AG04449 (cell line): Measurements from ENCODE around the gene KIAA0825.

Source experiments
- CTCF ChIA-PET: fragments of 350-600 bp; formaldehyde crosslinking; extraction: SDS; loops from one replicate; lab custom pipeline; 2021; ENCODE audit warnings: antibody characterized with exemption; lab: Yijun Ruan, JAX
- POLR2A ChIA-PET: fragments of 400-600, 350-600 bp; formaldehyde crosslinking; extraction: SDS; loops from one replicate; lab custom pipeline; 2020; ENCODE audit warnings: antibody characterized with exemption, inconsistent platforms; lab: Yijun Ruan, JAX
- DNase-seq: peaks from one replicate; pipeline ENCODE4 v3.0.0-alpha.2; 2010; ENCODE audit warnings: low read depth, low spot score
- H3K4me3 ChIP-seq: 2 replicates; pipeline ENCODE4 v1.5.1; 2011; ENCODE audit warnings: low read depth, mild to moderate bottlenecking, control low read depth, low read length
- CTCF ChIP-seq: IDR thresholded peaks from one replicate; pipeline ENCODE4 v1.5.1; 2011; ENCODE audit warnings: mild to moderate bottlenecking, moderate library complexity, low read length, control low read depth, inconsistent platforms; ENCODE audit not compliant: insufficient read depth; ENCODE audit errors: missing control alignments

KIAA0825 gene

GRCh38 chr5:94199566-94199965 is 418.8 kb downstream of the KIAA0825 start:
- no peak overlapping the region for H3K4me3 ChIP-seq
- TF ChIP-seq CTCF = no peak
- DNase-seq = no peak
- CTCF ChIA-PET = no interaction called here
- POLR2A ChIA-PET = no interaction called here

GRCh38 chr5:94197970-94198369 is 420.4 kb downstream of the KIAA0825 start:
- no peak overlapping the region for H3K4me3 ChIP-seq
- CTCF ChIA-PET = no interaction called here
- POLR2A ChIA-PET = no interaction called here
- TF ChIP-seq CTCF = no peak
- no peak for DNase-seq

GRCh38 chr5:94196953-94197352 is 421.5 kb downstream of the KIAA0825 start:
- ChIA-PET CTCF (no interaction called here), POLR2A (no interaction called here)
- no peak for TF ChIP-seq CTCF

GRCh38 chr5:94192658-94193391 is 425.6 kb downstream of the KIAA0825 start:
- POLR2A ChIA-PET = no interaction called here
- no peak for DNase-seq
- CTCF ChIA-PET = interaction anchor here (0.9 kb wide), 1 partner anchor 11 kb away, joined by 3 read pairs; no protein-coding TSS in a partner anchor
- H3K4me3 ChIP-seq = no peak overlapping the region
- TF ChIP-seq CTCF = no peak

More at GRCh38 chr5:94196953-94197352, 421.5 kb downstream of the KIAA0825 start:
- no peak for DNase-seq
- H3K4me3 ChIP-seq = no peak overlapping the region

- CTCF ChIA-PET = no interaction called here
- no peak for DNase-seq
- TF ChIP-seq CTCF = no peak
Measured at GRCh38 chr5:94191604-94192003, 426.8 kb downstream of the KIAA0825 start.

GRCh38 chr5:94188725-94189124 is 429.7 kb downstream of the KIAA0825 start:
- H3K4me3 ChIP-seq = no peak overlapping the region
- TF ChIP-seq CTCF = no peak
- ChIA-PET CTCF (no interaction called here), POLR2A (no interaction called here)
- no peak for DNase-seq

More at GRCh38 chr5:94191604-94192003, 426.8 kb downstream of the KIAA0825 start:
- no peak overlapping the region for H3K4me3 ChIP-seq
- POLR2A ChIA-PET = no interaction called here
